ENCODE measurements around the gene SLC5A12.
"Not testable (repeated sequence)": the region's sequence is repeated elsewhere in the genome, so short reads cannot be mapped to it uniquely, and the experiment has no call there.

Gene SLC5A12

DNA sequence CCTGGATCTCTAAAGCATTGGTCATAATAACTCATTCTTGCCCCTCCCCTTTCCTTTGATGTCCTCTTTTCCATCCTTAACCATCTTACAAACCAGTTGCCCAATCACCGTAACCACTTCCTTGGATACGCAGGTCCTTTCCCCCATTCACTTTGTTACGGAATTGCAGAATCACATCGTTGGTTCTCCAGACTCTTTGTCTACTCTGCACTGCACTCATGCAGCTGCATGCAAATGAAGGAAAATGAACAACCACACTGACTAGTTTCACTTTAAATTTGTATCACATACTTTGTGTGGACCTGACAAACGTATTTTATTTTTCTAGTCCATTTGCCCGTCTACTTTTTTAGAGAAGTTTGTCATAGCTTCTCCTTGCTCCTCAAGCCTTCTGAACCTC lies 69.9 kb downstream of the SLC5A12 start:
- no peak for DNase-seq (ENCODE audit: low read depth, low spot score)

DNA sequence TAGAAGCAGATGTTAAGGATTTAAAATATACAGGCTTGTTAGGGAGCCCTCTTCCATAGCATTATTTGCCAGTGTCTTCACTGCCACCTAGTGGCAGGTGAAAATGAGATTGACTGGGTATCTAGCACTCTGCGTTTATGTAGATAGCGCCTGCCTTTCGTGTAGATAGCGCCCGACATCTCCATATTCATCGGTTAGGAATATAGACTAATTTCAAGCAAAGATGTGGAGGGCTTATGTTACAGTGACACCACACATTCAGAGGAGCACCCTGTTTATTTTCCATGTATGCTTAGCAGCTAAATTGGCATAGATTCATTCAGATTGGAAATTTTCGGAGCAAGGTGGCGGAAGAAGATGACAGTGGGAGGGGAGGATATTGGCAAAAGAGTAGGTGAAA lies 72.0 kb downstream of the SLC5A12 start:
- DNase-seq (ENCODE audit: low read depth, low spot score), result peak; percentile 41

DNA sequence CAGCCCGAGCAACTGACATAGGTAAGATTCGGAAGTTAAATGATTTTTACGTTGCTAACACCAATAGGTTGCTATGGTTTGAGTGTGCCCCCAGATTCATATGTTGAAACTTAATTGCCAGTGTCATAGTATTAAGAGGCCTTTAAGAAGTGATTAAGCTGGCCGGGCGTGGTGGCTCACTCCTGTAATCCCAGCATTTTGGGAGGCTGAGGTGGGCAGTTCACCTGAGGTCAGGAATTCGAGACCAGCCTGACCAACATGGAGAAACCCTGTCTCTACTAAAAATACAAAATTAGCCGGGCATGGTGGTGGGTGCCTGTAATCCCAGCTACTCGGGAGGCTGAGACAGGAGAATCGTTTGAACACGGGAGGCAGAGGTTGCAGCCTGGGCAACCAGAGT lies 78.5 kb downstream of the SLC5A12 start:
- not testable (repeated sequence) for DNase-seq (ENCODE audit: low read depth, low spot score)

DNA sequence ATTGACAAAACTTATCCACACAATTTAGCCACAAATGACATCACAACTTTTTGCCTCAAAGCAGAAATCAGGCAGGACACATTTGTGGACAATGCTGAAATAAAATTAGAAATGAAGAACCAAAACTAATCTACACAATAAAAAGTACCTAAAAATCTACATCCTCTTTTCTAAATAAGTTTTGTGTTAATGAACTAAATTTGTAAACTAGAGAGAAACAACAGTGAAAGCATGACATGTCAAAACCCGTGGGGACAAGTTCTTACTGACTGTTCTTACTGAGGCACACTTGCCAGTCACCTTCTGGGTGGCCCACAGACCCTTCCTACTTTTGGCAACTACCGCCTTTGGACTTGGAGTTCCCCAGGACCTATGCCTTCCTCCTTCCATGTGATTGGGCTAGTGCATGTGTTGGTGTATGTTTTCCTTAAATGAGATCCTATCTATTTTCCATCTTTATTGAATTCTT lies 89.1 kb downstream of the SLC5A12 start:
- DNase-seq (ENCODE audit: low read depth, low spot score), result no peak

DNA sequence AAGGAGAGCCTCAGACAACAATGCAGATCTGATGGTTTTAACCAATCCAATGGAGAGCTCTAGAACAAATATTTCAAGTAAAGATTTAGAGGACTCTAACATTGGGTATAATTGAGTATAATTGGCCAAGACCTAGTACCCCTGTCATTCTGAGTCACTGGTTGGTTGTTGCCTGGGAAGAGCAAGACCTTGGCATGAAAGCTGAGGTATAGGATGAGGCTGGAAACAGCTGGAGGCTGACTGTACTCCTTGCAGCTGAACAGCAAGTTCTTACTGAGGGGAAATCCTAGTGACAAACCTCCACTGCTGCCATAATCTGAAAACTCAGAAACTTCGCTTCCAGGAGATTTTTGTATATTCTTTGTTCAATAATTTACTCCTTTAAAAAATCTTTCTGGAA lies 95.5 kb downstream of the SLC5A12 start:
- DNase-seq (ENCODE audit: low read depth, low spot score), result no peak

DNA sequence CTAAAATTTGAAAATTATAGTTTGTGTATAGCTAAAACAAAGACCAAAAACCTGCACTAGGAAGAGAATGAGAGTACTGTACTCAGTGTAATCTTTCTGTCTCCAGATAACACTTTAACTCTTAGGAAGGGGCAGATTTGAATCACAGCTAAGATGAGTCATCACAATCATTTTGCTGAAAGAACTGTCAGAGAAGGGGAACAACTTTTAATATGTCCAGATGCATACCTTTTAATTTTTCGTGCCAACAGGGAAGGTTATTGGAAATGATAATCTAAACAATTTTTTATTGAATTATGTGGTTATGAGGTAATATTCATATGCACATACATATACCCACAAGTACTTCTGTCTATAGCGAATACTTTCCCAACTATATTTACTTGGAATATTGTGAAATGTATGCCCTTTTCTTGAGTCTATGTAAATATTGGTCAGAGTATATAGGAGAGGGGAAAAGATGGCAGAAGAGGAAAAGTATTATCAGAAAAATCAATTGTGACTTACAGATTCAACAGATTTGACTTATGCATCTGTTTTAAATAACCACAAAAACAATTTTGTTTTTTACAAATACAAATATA lies 98.7 kb downstream of the SLC5A12 start:
- no peak for DNase-seq (ENCODE audit: low read depth, low spot score)

DNA sequence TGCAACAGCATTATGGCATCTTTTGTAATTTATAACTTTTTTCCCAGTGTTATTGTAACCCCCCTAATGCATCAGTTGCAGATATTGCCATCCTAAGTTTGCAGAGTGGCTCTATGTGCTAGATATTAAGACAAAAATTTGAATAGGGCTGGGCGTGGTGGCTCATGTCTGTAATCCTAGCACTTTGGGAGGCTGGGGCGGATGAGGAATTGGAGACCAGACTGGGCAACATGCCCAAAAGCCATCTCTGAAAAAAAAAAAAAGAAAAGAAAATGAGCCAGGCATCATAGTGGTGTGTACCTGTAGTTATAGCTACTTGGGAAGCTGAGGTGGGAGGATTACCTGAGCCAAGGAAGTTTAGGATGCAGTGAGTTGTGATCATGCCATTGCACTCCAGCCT lies 99.7 kb downstream of the SLC5A12 start:
- DNase-seq (ENCODE audit: low read depth, low spot score), result no peak

DNA sequence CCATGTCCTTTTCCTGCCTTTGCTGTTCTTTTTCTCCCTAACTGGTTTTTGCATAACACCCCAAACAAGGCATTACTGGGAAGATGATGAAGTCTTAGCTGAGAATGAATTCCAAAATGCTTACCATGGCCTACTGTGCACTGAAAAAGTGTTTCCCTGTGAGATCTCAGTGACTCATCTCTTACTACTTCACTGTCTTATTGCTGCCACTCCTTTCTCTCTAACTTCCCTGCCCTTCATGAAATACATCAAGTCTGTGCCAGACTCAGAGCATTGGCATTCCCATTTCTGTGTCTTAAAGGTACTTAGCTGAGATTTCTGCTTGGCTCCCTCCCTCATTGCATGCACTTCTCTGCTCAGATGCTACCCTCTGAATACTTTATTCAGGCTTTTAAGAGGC lies 100.7 kb downstream of the SLC5A12 start:
- DNase-seq (ENCODE audit: low read depth, low spot score), result no peak

DNA sequence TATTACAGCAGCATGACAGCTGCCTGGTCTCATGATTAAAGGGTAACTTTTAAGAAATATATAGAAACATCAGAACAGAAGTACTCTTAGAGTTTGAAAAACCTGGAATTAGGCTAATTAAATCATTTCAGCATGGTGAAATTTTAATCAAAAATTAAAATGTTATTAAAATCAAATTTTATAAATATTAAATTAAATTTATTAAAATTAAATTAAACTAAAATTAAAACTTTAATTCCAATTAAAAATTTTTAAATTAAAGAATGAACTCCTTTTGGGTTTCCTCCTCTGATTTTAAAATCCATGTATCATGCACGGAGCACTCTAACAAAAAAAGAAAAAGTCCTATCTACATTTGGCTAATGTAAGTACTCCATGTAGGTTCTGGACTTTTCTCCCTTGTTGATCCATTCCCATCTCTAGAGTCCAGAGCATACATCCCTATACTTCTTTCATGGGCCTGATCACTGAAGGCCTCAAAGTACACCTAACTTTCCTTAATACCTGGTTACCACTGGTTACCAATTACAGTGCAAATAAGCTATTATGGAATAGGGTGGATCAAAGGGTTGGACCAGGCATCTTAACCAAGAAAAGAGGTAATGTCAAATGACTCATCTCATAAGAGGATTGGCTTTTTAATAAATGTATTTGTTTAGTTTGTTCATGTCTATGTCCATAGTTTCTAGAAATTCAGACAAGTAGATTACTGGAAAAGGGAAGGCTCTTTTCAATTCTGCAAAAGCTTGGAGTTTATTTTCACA lies 101.4 kb downstream of the SLC5A12 start:
- no peak for DNase-seq (ENCODE audit: low read depth, low spot score)

DNA sequence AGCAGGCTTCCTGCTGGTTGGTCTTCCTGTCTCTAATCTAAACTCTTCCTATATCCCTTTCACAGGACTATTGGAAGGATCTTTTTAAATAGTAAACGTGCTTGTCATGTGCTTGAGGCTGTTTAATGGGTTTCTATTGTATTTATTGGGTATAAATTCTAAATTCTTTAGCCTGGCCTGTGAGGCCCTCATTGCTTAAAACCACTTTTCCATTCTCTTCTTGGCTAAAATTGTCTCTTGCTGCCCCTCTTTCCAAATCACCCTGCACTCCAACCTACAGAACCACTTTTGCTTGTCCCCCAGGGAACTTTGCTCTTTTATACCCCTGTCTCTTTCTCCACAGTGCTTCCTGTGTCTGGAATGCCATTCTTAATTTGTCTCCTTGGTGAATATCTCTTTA lies 103.4 kb downstream of the SLC5A12 start:
- DNase-seq (ENCODE audit: low read depth, low spot score), result no peak
